HepG2 (cell line): ENCODE results near the gene NAV2. TPM values are rescaled to one million over a fixed set of nuclear protein-coding genes. Genes with fewer than 3 reads are reported as not detected.

ENCODE experiments used
- ADNP ChIP-seq: sonication (generic); formaldehyde crosslinking; IDR thresholded peaks from 2 replicates; pipeline ENCODE4 v1.4.0; 2020; ENCODE audit warnings: missing genetic modification reagents
- ATF1 ChIP-seq: IDR thresholded peaks from 2 replicates; pipeline ENCODE4 v1.6.1; 2016; ENCODE audit warnings: mild to moderate bottlenecking, control low read depth
- CHCHD3 ChIP-seq: sonication (generic); formaldehyde crosslinking; IDR thresholded peaks from 2 replicates; pipeline ENCODE4 v1.8.0; 2022; ENCODE audit warnings: mild to moderate bottlenecking, missing genetic modification reagents, moderate library complexity
- ETV6 ChIP-seq: sonication (generic); formaldehyde crosslinking; conservative IDR thresholded peaks from 2 replicates; pipeline ENCODE4 v1.4.0; 2020; ENCODE audit warnings: missing genetic modification reagents
- GABPB1 ChIP-seq: IDR thresholded peaks from 2 replicates; pipeline ENCODE4 v1.6.1; 2016; ENCODE audit warnings: mild to moderate bottlenecking, missing genetic modification reagents, moderate library complexity, missing compliant biosample characterization
- GPN1 ChIP-seq: sonication (generic); formaldehyde crosslinking; IDR thresholded peaks from 2 replicates; pipeline ENCODE4 v1.5.1; 2020; ENCODE audit warnings: missing genetic modification reagents, borderline replicate concordance
- GTF3A ChIP-seq: sonication (generic); formaldehyde crosslinking; conservative IDR thresholded peaks from 2 replicates; pipeline ENCODE4 v1.4.0; 2020; ENCODE audit warnings: mild to moderate bottlenecking, missing genetic modification reagents
- HNRNPH1 ChIP-seq: fragments of 200-400 bp; formaldehyde crosslinking; optimal IDR thresholded peaks from 2 replicates; pipeline ENCODE3; 2017; ENCODE audit warnings: mild to moderate bottlenecking, low read depth, low read length
- HOXA9 ChIP-seq: sonication (generic); formaldehyde crosslinking; IDR thresholded peaks from 2 replicates; pipeline ENCODE4 v1.8.1; 2022; ENCODE audit warnings: missing genetic modification reagents, mild to moderate bottlenecking, moderate library complexity, borderline replicate concordance
- JARID2 ChIP-seq: sonication (generic); formaldehyde crosslinking; IDR thresholded peaks from 2 replicates; pipeline ENCODE4 v1.8.1; 2023; ENCODE audit warnings: missing genetic modification reagents, inconsistent platforms; ENCODE audit not compliant: insufficient replicate concordance
- NR2F2 ChIP-seq: IDR thresholded peaks from 2 replicates; pipeline ENCODE4 v1.6.1; 2012; ENCODE audit warnings: low read depth, inconsistent platforms, borderline replicate concordance
- SIX1 ChIP-seq: sonication (generic); formaldehyde crosslinking; IDR thresholded peaks from 2 replicates; pipeline ENCODE4 v1.4.0; 2020; ENCODE audit warnings: missing genetic modification reagents, borderline replicate concordance
- ZNF331 ChIP-seq: sonication (generic); formaldehyde crosslinking; IDR thresholded peaks from 2 replicates; pipeline ENCODE4 v1.4.0; 2020; ENCODE audit warnings: missing genetic modification reagents
- ZNF354B ChIP-seq: sonication (generic); formaldehyde crosslinking; IDR thresholded peaks from 2 replicates; pipeline ENCODE4 v1.8.0; 2022; ENCODE audit warnings: mild to moderate bottlenecking, missing genetic modification reagents
- ZNF530 ChIP-seq: sonication (generic); formaldehyde crosslinking; IDR thresholded peaks from 2 replicates; pipeline ENCODE4 v1.5.0; 2020; ENCODE audit warnings: low read depth, mild to moderate bottlenecking, missing genetic modification reagents
- ZNF567 ChIP-seq: sonication (generic); formaldehyde crosslinking; IDR thresholded peaks from 2 replicates; pipeline ENCODE4 v1.8.1; 2023; ENCODE audit warnings: mild to moderate bottlenecking, missing genetic modification reagents, borderline replicate concordance
- ZNF569 ChIP-seq: sonication (generic); formaldehyde crosslinking; IDR thresholded peaks from 2 replicates; pipeline ENCODE4 v1.5.0; 2020; ENCODE audit warnings: mild to moderate bottlenecking, missing genetic modification reagents, moderate library complexity, borderline replicate concordance
- ZNF644 ChIP-seq: IDR thresholded peaks from 2 replicates; pipeline ENCODE4 v1.6.1; 2016; ENCODE audit warnings: low read depth
- ZNF746 ChIP-seq: sonication (generic); formaldehyde crosslinking; IDR thresholded peaks from 2 replicates; pipeline ENCODE4 v1.8.0; 2022; ENCODE audit warnings: mild to moderate bottlenecking, missing genetic modification reagents
- ZNF773 ChIP-seq: sonication (generic); formaldehyde crosslinking; IDR thresholded peaks from 2 replicates; pipeline ENCODE4 v1.4.0; 2020; ENCODE audit warnings: missing genetic modification reagents, borderline replicate concordance
- ZNF776 ChIP-seq: sonication (generic); formaldehyde crosslinking; IDR thresholded peaks from 2 replicates; pipeline ENCODE4 v1.4.0; 2020; ENCODE audit warnings: mild to moderate bottlenecking, missing genetic modification reagents
- ZNF878 ChIP-seq: sonication (generic); formaldehyde crosslinking; IDR thresholded peaks from 2 replicates; pipeline ENCODE4 v1.8.1; 2023; ENCODE audit warnings: mild to moderate bottlenecking, missing genetic modification reagents, moderate library complexity
- ZSCAN30 ChIP-seq: sonication (generic); formaldehyde crosslinking; IDR thresholded peaks from 2 replicates; pipeline ENCODE4 v1.5.0; 2020; ENCODE audit warnings: mild to moderate bottlenecking, missing genetic modification reagents
- polyA plus RNA-seq, 8 experiments: library from polyadenylated mRNA; depleted of rRNA in 3 of 8; stranded (reverse) in 7 of 8; unstranded in 1 of 8; fragments of >200 nt; fragmentation: Illumina TruSeq in 4 of 8; extraction: Trizol in 4 of 8; gene quantifications; 2 replicates each; pipeline versions ENCODE4 v1.2.1 to v1.2.3, GENCODE V29; 2011 to 2016; ENCODE audit warnings: low read depth in 4 of 8, missing spikeins in 1 of 8, mixed read lengths in 1 of 8; ENCODE audit not compliant: insufficient read depth in 1 of 8
- total RNA-seq, 5 experiments: library from RNA; depleted of rRNA; stranded (reverse); fragments of >200 nt; fragmentation: Illumina TruSeq; extraction: Trizol; gene quantifications; 2 replicates each; pipeline ENCODE4 v1.2.3, GENCODE V29; 2016; ENCODE audit warnings: low read depth in 1 of 5
- TF ChIP-seq, protein P1 (sequence below): sonication (generic); formaldehyde crosslinking; IDR thresholded peaks from 2 replicates; pipeline ENCODE4 v1.4.0; 2020; ENCODE audit warnings: missing genetic modification reagents
- TF ChIP-seq, protein P2 (sequence below): sonication (generic); formaldehyde crosslinking; IDR thresholded peaks from 2 replicates; pipeline ENCODE4 v1.4.0; 2020; ENCODE audit warnings: missing genetic modification reagents
- TF ChIP-seq, protein P3 (sequence below): sonication (generic); formaldehyde crosslinking; IDR thresholded peaks from 2 replicates; pipeline ENCODE4 v1.4.0; 2020; ENCODE audit warnings: mild to moderate bottlenecking, low read depth, missing genetic modification reagents

The NAV2 gene
- total and polyA plus RNA-seq, 2 of the 13 experiments (the other 11 are each of a cell fraction or from before 2014, with no cell fraction given): 9.3 to 34.6 TPM

DNA sequence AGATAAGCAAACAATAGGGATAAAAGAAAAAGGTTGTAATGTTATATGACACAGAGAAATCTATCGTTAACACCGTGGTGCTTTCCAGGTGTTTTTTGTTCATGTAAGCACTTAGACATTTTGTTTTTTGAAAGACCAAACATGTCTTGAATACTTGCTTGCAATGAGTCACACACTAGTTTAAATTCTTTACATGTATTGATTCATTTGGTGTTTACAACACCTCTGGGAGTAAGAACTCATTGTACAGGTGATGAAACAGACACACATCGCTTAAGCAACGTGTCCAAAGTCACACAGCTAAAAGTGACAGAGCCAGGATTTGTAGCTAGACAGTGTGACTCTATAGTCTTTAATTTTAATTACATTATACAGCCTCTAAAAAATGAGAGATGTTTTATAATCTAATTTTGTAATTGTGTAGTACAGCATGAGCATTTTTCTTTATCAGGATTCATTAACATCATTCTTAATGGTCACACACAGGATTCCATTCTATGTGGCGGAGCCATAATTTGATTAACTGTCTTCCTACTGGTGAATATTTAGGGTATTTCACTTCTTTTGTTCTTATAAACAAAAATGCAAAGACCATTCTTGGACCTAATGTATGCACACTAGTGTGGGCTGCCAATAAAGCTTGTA, 298.8 kb downstream of the NAV2 start (continued):
- no peak for TF ChIP-seq SIX1 (CRISPR knock-in tag)
- TF ChIP-seq ZNF878: no peak
- no peak for TF ChIP-seq ZNF773
- TF ChIP-seq JARID2: no peak
- no peak for TF ChIP-seq ADNP (CRISPR knock-in tag)
- TF ChIP-seq ETV6 (CRISPR knock-in tag): no peak
- TF ChIP-seq GABPB1 (CRISPR knock-in tag): no peak
- TF ChIP-seq HOXA9 (CRISPR knock-in tag): no peak
- TF ChIP-seq ZNF530: no peak
- no peak for TF ChIP-seq CHCHD3 (CRISPR knock-in tag)
- TF ChIP-seq, protein P1, sequence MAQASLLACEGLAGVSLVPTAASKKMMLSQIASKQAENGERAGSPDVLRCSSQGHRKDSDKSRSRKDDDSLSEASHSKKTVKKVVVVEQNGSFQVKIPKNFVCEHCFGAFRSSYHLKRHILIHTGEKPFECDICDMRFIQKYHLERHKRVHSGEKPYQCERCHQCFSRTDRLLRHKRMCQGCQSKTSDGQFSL: no peak
- no peak for TF ChIP-seq ZNF331 (CRISPR knock-in tag)
- TF ChIP-seq GPN1: no peak
- TF ChIP-seq NR2F2: no peak
- no peak for TF ChIP-seq ZNF354B (CRISPR knock-in tag)
- TF ChIP-seq, protein P2, sequence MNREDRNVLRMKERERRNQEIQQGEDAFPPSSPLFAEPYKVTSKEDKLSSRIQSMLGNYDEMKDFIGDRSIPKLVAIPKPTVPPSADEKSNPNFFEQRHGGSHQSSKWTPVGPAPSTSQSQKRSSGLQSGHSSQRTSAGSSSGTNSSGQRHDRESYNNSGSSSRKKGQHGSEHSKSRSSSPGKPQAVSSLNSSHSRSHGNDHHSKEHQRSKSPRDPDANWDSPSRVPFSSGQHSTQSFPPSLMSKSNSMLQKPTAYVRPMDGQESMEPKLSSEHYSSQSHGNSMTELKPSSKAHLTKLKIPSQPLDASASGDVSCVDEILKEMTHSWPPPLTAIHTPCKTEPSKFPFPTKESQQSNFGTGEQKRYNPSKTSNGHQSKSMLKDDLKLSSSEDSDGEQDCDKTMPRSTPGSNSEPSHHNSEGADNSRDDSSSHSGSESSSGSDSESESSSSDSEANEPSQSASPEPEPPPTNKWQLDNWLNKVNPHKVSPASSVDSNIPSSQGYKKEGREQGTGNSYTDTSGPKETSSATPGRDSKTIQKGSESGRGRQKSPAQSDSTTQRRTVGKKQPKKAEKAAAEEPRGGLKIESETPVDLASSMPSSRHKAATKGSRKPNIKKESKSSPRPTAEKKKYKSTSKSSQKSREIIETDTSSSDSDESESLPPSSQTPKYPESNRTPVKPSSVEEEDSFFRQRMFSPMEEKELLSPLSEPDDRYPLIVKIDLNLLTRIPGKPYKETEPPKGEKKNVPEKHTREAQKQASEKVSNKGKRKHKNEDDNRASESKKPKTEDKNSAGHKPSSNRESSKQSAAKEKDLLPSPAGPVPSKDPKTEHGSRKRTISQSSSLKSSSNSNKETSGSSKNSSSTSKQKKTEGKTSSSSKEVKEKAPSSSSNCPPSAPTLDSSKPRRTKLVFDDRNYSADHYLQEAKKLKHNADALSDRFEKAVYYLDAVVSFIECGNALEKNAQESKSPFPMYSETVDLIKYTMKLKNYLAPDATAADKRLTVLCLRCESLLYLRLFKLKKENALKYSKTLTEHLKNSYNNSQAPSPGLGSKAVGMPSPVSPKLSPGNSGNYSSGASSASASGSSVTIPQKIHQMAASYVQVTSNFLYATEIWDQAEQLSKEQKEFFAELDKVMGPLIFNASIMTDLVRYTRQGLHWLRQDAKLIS: no peak
- TF ChIP-seq ZNF644 (CRISPR knock-in tag): 0 out of 2 replicates have a peak, but pooled peaks have one; percentile 24
- no peak for TF ChIP-seq ZNF746
- no peak for TF ChIP-seq ZSCAN30 (CRISPR knock-in tag)
- peak; percentile 46; the same call in 1 of the 2 replicates for TF ChIP-seq ATF1
- TF ChIP-seq, protein P3, sequence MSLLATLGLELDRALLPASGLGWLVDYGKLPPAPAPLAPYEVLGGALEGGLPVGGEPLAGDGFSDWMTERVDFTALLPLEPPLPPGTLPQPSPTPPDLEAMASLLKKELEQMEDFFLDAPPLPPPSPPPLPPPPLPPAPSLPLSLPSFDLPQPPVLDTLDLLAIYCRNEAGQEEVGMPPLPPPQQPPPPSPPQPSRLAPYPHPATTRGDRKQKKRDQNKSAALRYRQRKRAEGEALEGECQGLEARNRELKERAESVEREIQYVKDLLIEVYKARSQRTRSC (CRISPR knock-in tag): no peak
- no peak for TF ChIP-seq ZNF567 (CRISPR knock-in tag)
- TF ChIP-seq ZNF569 (CRISPR knock-in tag): no peak
- TF ChIP-seq GTF3A (CRISPR knock-in tag): no peak
- TF ChIP-seq ZNF776 (CRISPR knock-in tag): no peak
- TF ChIP-seq HNRNPH1: no peak
